Caco-2 (cell line): ENCODE measurements around the gene YAF2. TPM values are rescaled to one million over a fixed set of nuclear protein-coding genes. Genes with fewer than 3 reads are reported as not detected.

Source experiments
- BruUV-seq: library from RNA; stranded (reverse); fragments of 400-500 nt; replicated peaks from 2 replicates; lab custom pipeline; 2021; lab: Mats Ljungman, UMichigan
- CTCF ChIA-PET: fragments of 300-600 bp; sonication (Branson Sonifier 250); formaldehyde crosslinking; loops from one replicate; lab custom pipeline; 2022; ENCODE audit warnings: antibody characterized with exemption; lab: Charles Lee
- POLR2A ChIA-PET: fragments of 300-600 bp; sonication (Branson Sonifier 250); formaldehyde crosslinking; loops from one replicate; lab custom pipeline; 2022; ENCODE audit warnings: antibody characterized with exemption; lab: Charles Lee
- DNase-seq, 2 experiments: peaks; one replicate each; pipeline versions ENCODE4 v3.0.0 to v3.0.0-alpha.2; 2020 to 2022
- H3K27me3 ChIP-seq: replicated peaks from 2 replicates; pipeline ENCODE4 v1.6.0; 2011; ENCODE audit warnings: low read length; ENCODE audit not compliant: control insufficient read depth, insufficient read depth
- H3K36me3 ChIP-seq: 2 replicates; pipeline ENCODE4 v1.5.1; 2011; ENCODE audit warnings: low read length; ENCODE audit not compliant: control insufficient read depth, insufficient read depth
- H3K4me1 ChIP-seq: fragments of 250-450 bp; sonication (Bioruptor Pico); 2 replicates; pipeline ENCODE4 v1.5.1; 2020; ENCODE audit warnings: mild to moderate bottlenecking
- H3K4me3 ChIP-seq: 2 replicates; pipeline ENCODE4 v1.5.1; 2011; ENCODE audit warnings: low read depth, mild to moderate bottlenecking, control low read depth, low read length
- H3K9me3 ChIP-seq: fragments of 250-450 bp; sonication (Bioruptor Pico); 2 replicates; pipeline ENCODE4 v1.5.1; 2020; ENCODE audit warnings: mild to moderate bottlenecking, moderate library complexity
- H3K27ac Mint-ChIP-seq: one replicate; pipeline ENCODE4 v1.8.0; 2022; ENCODE audit warnings: mixed read lengths; ENCODE audit not compliant: unreplicated experiment
- H3K27me3 Mint-ChIP-seq: one replicate; pipeline ENCODE4 v1.8.0; 2022; ENCODE audit warnings: mixed read lengths; ENCODE audit not compliant: insufficient read depth, unreplicated experiment
- H3K36me3 Mint-ChIP-seq: one replicate; pipeline ENCODE4 v1.8.0; 2022; ENCODE audit warnings: mild to moderate bottlenecking, mixed read lengths; ENCODE audit not compliant: insufficient read depth, unreplicated experiment
- H3K4me1 Mint-ChIP-seq: one replicate; pipeline ENCODE4 v1.8.0; 2022; ENCODE audit warnings: low read depth, mixed read lengths; ENCODE audit not compliant: unreplicated experiment
- H3K4me3 Mint-ChIP-seq: one replicate; pipeline ENCODE4 v1.8.0; 2022; ENCODE audit warnings: mild to moderate bottlenecking, moderate library complexity, mixed read lengths; ENCODE audit not compliant: unreplicated experiment
- H3K9me3 Mint-ChIP-seq: one replicate; pipeline ENCODE4 v1.8.0; 2022; ENCODE audit warnings: mixed read lengths; ENCODE audit not compliant: unreplicated experiment
- intact Hi-C: fragments of 100-400 bp; cut with micrococcal nuclease; formaldehyde crosslinking; loops from one replicate; pipeline ENCODE4 v1.10.0; 2022; ENCODE audit not compliant: unreplicated experiment
- total RNA-seq: library from RNA; stranded (reverse); gene quantifications from 2 replicates; pipeline ENCODE4 v1.2.3, GENCODE V29; 2022
- TF ChIP-seq, protein P1 (sequence below), 2 experiments: fragments of 200-600 bp in 1 of 2; IDR thresholded peaks; 1 replicate in 1 of 2; 2 replicates in 1 of 2; pipeline versions ENCODE4 v1.5.1 to v1.8.0; 2011 to 2022; ENCODE audit warnings: antibody characterized with exemption in 1 of 2, control low read depth in 1 of 2, inconsistent platforms in 1 of 2, low read depth in 1 of 2, low read length in 1 of 2, mild to moderate bottlenecking in 1 of 2, moderate library complexity in 1 of 2; ENCODE audit not compliant: insufficient read depth in 1 of 2, severe bottlenecking in 1 of 2, unreplicated experiment in 1 of 2

YAF2 gene
- total RNA-seq, 1 experiment from 2014 or later = 29.2 TPM

GRCh38 chr12:42163913-42164312 is 74.1 kb downstream of the YAF2 start:
- no TSS peak for BruUV-seq
- H3K4me1 ChIP-seq = peaks cover 17% of the 10 kb centered on the region
- peaks cover 14% of the 10 kb centered on the region for H3K4me1 Mint-ChIP-seq

DNA sequence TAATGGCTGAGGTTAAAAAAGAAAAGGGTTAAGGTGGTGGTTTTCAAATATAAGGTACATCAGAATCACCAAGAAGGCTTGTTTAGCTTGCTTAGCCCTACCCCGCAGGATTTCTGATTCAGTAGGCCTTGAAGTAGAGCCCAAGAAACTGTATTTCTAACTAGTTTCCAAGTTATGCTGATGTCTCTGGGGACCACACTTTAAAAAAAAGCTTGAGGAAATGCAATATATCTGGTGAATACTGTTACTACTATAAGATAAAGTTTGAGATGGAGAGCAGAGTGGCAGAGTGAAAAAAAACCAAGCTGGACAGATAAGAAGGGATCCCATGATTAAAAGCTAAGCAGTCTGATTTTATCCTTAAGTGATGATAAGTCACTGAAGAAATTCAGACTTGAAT is 75.1 kb downstream of the YAF2 start:
- Mint-ChIP-seq H3K4me1 (peaks cover 14% of the 10 kb centered on the region), H3K4me3 (no peak overlapping the region), H3K27ac (no peak overlapping the region), H3K27me3 (no peaks in the 10 kb centered on the region), H3K36me3 (no peaks in the 10 kb centered on the region), H3K9me3 (no peaks in the 10 kb centered on the region)
- Histone ChIP-seq H3K9me3 (no peaks in the 10 kb centered on the region), H3K36me3 (no peaks in the 10 kb centered on the region), H3K27me3 (no peaks in the 10 kb centered on the region), H3K4me1 (peaks cover 17% of the 10 kb centered on the region), H3K4me3 (no peak overlapping the region)
- TF ChIP-seq, protein P1, sequence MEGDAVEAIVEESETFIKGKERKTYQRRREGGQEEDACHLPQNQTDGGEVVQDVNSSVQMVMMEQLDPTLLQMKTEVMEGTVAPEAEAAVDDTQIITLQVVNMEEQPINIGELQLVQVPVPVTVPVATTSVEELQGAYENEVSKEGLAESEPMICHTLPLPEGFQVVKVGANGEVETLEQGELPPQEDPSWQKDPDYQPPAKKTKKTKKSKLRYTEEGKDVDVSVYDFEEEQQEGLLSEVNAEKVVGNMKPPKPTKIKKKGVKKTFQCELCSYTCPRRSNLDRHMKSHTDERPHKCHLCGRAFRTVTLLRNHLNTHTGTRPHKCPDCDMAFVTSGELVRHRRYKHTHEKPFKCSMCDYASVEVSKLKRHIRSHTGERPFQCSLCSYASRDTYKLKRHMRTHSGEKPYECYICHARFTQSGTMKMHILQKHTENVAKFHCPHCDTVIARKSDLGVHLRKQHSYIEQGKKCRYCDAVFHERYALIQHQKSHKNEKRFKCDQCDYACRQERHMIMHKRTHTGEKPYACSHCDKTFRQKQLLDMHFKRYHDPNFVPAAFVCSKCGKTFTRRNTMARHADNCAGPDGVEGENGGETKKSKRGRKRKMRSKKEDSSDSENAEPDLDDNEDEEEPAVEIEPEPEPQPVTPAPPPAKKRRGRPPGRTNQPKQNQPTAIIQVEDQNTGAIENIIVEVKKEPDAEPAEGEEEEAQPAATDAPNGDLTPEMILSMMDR (IDR thresholded peaks at IDR 0.05; ENCODE audit: insufficient read depth in 1 of 2, low read depth in 1 of 2, low read length in 1 of 2, severe bottlenecking in 1 of 2, unreplicated experiment in 1 of 2) = no peak
- no TSS peak for BruUV-seq
- intact Hi-C loops = no loop called here
- no peak for DNase-seq
- ChIA-PET CTCF (no interaction called here), POLR2A (no interaction called here)

More at GRCh38 chr12:42163913-42164312, 74.1 kb downstream of the YAF2 start:
- no peaks in the 10 kb centered on the region for H3K36me3 ChIP-seq
- intact Hi-C loops = no loop called here
- H3K27me3 ChIP-seq = no peaks in the 10 kb centered on the region
- H3K4me3 ChIP-seq = no peak overlapping the region
- Mint-ChIP-seq H3K9me3 (no peaks in the 10 kb centered on the region), H3K4me3 (no peak overlapping the region), H3K27ac (no peak overlapping the region), H3K36me3 (no peaks in the 10 kb centered on the region), H3K27me3 (no peaks in the 10 kb centered on the region)
- ChIA-PET CTCF (no interaction called here), POLR2A (no interaction called here)
- H3K9me3 ChIP-seq = no peaks in the 10 kb centered on the region
- TF ChIP-seq, protein P1 (IDR thresholded peaks at IDR 0.05; ENCODE audit: insufficient read depth in 1 of 2, low read depth in 1 of 2, low read length in 1 of 2, severe bottlenecking in 1 of 2, unreplicated experiment in 1 of 2) = no peak
- no peak for DNase-seq

DNA sequence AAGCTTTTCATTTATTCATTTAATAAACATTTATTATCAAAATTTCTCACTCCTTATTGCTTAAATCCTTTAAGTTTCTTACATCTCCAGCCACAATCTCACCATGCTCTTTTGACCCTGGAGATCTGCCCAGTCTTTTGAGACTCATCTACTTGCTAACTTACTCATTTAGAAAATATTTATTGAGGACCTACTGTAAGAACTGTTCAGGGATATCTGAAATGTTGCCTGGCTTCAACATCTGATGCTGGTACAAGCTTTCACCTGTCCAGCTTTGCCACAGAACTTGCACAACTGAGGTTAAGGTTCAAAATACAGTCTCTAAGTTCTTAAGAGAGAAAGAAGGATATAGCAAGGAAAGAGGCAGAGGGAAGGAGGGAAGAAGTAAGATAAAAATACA is 75.9 kb downstream of the YAF2 start:
- Histone ChIP-seq H3K4me3 (no peak overlapping the region), H3K27me3 (no peaks in the 10 kb centered on the region), H3K4me1 (peaks cover 17% of the 10 kb centered on the region), H3K36me3 (no peaks in the 10 kb centered on the region), H3K9me3 (no peaks in the 10 kb centered on the region)
- H3K36me3 Mint-ChIP-seq = no peaks in the 10 kb centered on the region
- no TSS peak for BruUV-seq
- intact Hi-C loops = no loop called here
- H3K27ac Mint-ChIP-seq = no peak overlapping the region
- no peaks in the 10 kb centered on the region for H3K27me3 Mint-ChIP-seq
- DNase-seq = no peak
- H3K9me3 Mint-ChIP-seq = no peaks in the 10 kb centered on the region
- H3K4me1 Mint-ChIP-seq = peaks cover 14% of the 10 kb centered on the region
- TF ChIP-seq, protein P1 (IDR thresholded peaks at IDR 0.05; ENCODE audit: insufficient read depth in 1 of 2, low read depth in 1 of 2, low read length in 1 of 2, severe bottlenecking in 1 of 2, unreplicated experiment in 1 of 2) = no peak
- ChIA-PET CTCF (no interaction called here), POLR2A (no interaction called here)
- H3K4me3 Mint-ChIP-seq = no peak overlapping the region
